Activated naive CD8-positive, alpha-beta T cell treated with anti-CD3 and anti-CD28 coated beads for 36 hours (primary cell): ENCODE results near the gene GUSB. TPM values are rescaled to one million over a fixed set of nuclear protein-coding genes. Genes with fewer than 3 reads are reported as not detected.

Experiments
- DNase-seq: peaks from one replicate; pipeline ENCODE4 v3.0.0; 2021
- H3K27ac Mint-ChIP-seq: one replicate; pipeline ENCODE4 v1.8.0; 2022; ENCODE audit warnings: mild to moderate bottlenecking, moderate library complexity, mixed read lengths
- H3K27me3 Mint-ChIP-seq: one replicate; pipeline ENCODE4 v1.8.0; 2022; ENCODE audit warnings: mild to moderate bottlenecking, mixed read lengths
- H3K36me3 Mint-ChIP-seq: one replicate; pipeline ENCODE4 v1.8.0; 2021; ENCODE audit warnings: mild to moderate bottlenecking, mixed read lengths
- H3K4me1 Mint-ChIP-seq: one replicate; pipeline ENCODE4 v1.8.0; 2021; ENCODE audit warnings: mixed read lengths
- H3K4me3 Mint-ChIP-seq: one replicate; pipeline ENCODE4 v1.8.0; 2022; ENCODE audit warnings: mild to moderate bottlenecking, moderate library complexity, mixed read lengths
- H3K9me3 Mint-ChIP-seq: one replicate; pipeline ENCODE4 v1.8.0; 2022; ENCODE audit warnings: mixed read lengths
- total RNA-seq, 2 experiments: library from RNA; stranded (reverse); gene quantifications; one replicate each; pipeline ENCODE4 v1.2.3, GENCODE V29; 2021

The GUSB gene
- total RNA-seq, 2 experiments from 2014 or later: 49.2 to 49.9 TPM

- Mint-ChIP-seq H3K4me1 (peaks cover 11% of the 10 kb centered on the region), H3K27me3 (no peaks in the 10 kb centered on the region), H3K27ac (no peak overlapping the region), H3K9me3 (no peaks in the 10 kb centered on the region), H3K36me3 (peaks cover 28% of the 10 kb centered on the region), H3K4me3 (no peak overlapping the region)
- DNase-seq: no peak
Observed at GRCh38 chr7:65924193-65924592, 57.8 kb downstream of the GUSB start.

GRCh38 chr7:65923316-65923715, 58.7 kb downstream of the GUSB start:
- Mint-ChIP-seq H3K4me1 (peaks cover 5% of the 10 kb centered on the region), H3K4me3 (no peak overlapping the region), H3K36me3 (peaks cover 31% of the 10 kb centered on the region), H3K27ac (no peak overlapping the region), H3K9me3 (no peaks in the 10 kb centered on the region), H3K27me3 (no peaks in the 10 kb centered on the region)
- DNase-seq: no peak

GRCh38 chr7:65915921-65916657, 65.9 kb downstream of the GUSB start:
- Mint-ChIP-seq H3K4me3 (no peak overlapping the region), H3K4me1 (peaks cover 1% of the 10 kb centered on the region), H3K27me3 (no peaks in the 10 kb centered on the region), H3K36me3 (peaks cover 18% of the 10 kb centered on the region), H3K9me3 (no peaks in the 10 kb centered on the region), H3K27ac (no peak overlapping the region)
- no peak for DNase-seq

- peaks cover 1% of the 10 kb centered on the region for H3K4me1 Mint-ChIP-seq
- no peak overlapping the region for H3K4me3 Mint-ChIP-seq
- peaks cover 7% of the 10 kb centered on the region for H3K36me3 Mint-ChIP-seq
- no peak overlapping the region for H3K27ac Mint-ChIP-seq
- no peak for DNase-seq
- H3K9me3 Mint-ChIP-seq: no peaks in the 10 kb centered on the region
- H3K27me3 Mint-ChIP-seq: no peaks in the 10 kb centered on the region
Observed at GRCh38 chr7:65912237-65912636, 69.8 kb downstream of the GUSB start.

Other genes starting within 250 kb of the GUSB start
- 10 to 100 TPM; 18.7 to 21.2 TPM for gene VKORC1L1, start 109.1 kb downstream of the GUSB start, total RNA-seq
- gene ASL, start 93.6 kb upstream of the GUSB start, total RNA-seq: 10 to 100 TPM; 19.0 to 22.8 TPM
- 10 to 100 TPM; 33.8 to 34.8 TPM for gene CRCP, start 132.6 kb upstream of the GUSB start, total RNA-seq
- 1 to 10 TPM; 3.0 to 4.1 TPM for gene TPST1, start 223.1 kb upstream of the GUSB start, total RNA-seq